Kidney (tissue), 14 donors: ENCODE measurements around the gene CALML3. TPM values are rescaled to one million over a fixed set of nuclear protein-coding genes. Genes with fewer than 3 reads are reported as not detected.

Experiments used
- DNase-seq, 5 donors: peaks; one replicate each; pipeline ENCODE4 v3.0.0-alpha.2; 2013 to 2020
- FAIRE-seq: peaks from 2 replicates; lab custom pipeline; 2012; peaks lifted over from hg19 to GRCh38; lab: Jason Lieb, UNC
- H3K27ac ChIP-seq, 2 donors: one replicate each; pipeline ENCODE4 v1.7.0; 2013; ENCODE audit warnings: low read depth in 2 of 2, low read length in 2 of 2, inconsistent platforms in 1 of 2
- H3K27me3 ChIP-seq: one replicate; pipeline ENCODE4 v1.7.1; 2013; ENCODE audit warnings: low read length, inconsistent platforms; ENCODE audit not compliant: control insufficient read depth, insufficient read depth
- H3K36me3 ChIP-seq, 3 donors: one replicate each; pipeline versions ENCODE4 v1.7.0 to v1.7.1; 2013; ENCODE audit warnings: low read length in 3 of 3, control low read depth in 1 of 3, inconsistent platforms in 1 of 3; ENCODE audit not compliant: insufficient read depth in 3 of 3, control insufficient read depth in 2 of 3
- H3K4me1 ChIP-seq, 3 donors: one replicate each; pipeline versions ENCODE4 v1.7.0 to v1.7.1; 2013; ENCODE audit warnings: low read length in 3 of 3, inconsistent platforms in 1 of 3, low read depth in 1 of 3; ENCODE audit not compliant: control insufficient read depth in 2 of 3, insufficient read depth in 2 of 3
- H3K4me3 ChIP-seq, 3 donors: one replicate each; pipeline versions ENCODE4 v1.7.0 to v1.8.1; 2013; ENCODE audit warnings: low read length in 3 of 3, control low read depth in 1 of 3, inconsistent platforms in 1 of 3
- H3K9ac ChIP-seq, 3 donors: one replicate each; pipeline versions ENCODE4 v1.7.0 to v1.7.1; 2013; ENCODE audit warnings: low read length in 3 of 3, control low read depth in 1 of 3, inconsistent platforms in 1 of 3
- H3K9me3 ChIP-seq, 3 donors: one replicate each; pipeline versions ENCODE4 v1.7.0 to v1.7.1; 2013; ENCODE audit warnings: low read length in 3 of 3, control low read depth in 1 of 3, inconsistent platforms in 1 of 3; ENCODE audit not compliant: control insufficient read depth in 2 of 3, insufficient read depth in 1 of 3
- intact Hi-C: fragments of 100-400 bp; cut with DNase I; formaldehyde crosslinking; loops from one replicate; pipeline ENCODE4 v1.11.1; 2022
- polyA plus RNA-seq: library from polyadenylated mRNA; stranded (reverse); fragments of 350-450 nt; fragmentation: Illumina TruSeq; extraction: RNeasy Lipid Tissue Mini Kit (QIAGEN cat#74804); gene quantifications from one replicate; pipeline ENCODE4 v1.2.3, GENCODE V29; 2014; ENCODE audit warnings: low read depth, low replicate concordance; ENCODE audit not compliant: insufficient read depth
- total RNA-seq: library from RNA; stranded (reverse); fragmentation: NEBNext Ultra II Directional; extraction: Animal tissue kit (Norgen Biotek cat#: 25700); gene quantifications from one replicate; pipeline ENCODE4 v1.2.1, GENCODE V29; 2021
- TF ChIP-seq, protein P1 (sequence below): IDR thresholded peaks from 3 replicates; pipeline ENCODE4 v1.5.1; 2012; ENCODE audit warnings: mild to moderate bottlenecking, moderate library complexity, borderline replicate concordance; ENCODE audit not compliant: insufficient read depth; ENCODE audit errors: extremely low read depth
- donor health status: control.
- donor health status: control.
- donor health status: control.
- donor health status: control.
- donor health status: control.
- donor health status: DM: yes; HTN: yes; CAD: no.
- donor health status: Normal renal cell carcinoma (clear cell type).

The CALML3 gene
- total and polyA plus RNA-seq, 2 donors from 2014 or later, result 15.9 TPM; not detected in 1

DNA sequence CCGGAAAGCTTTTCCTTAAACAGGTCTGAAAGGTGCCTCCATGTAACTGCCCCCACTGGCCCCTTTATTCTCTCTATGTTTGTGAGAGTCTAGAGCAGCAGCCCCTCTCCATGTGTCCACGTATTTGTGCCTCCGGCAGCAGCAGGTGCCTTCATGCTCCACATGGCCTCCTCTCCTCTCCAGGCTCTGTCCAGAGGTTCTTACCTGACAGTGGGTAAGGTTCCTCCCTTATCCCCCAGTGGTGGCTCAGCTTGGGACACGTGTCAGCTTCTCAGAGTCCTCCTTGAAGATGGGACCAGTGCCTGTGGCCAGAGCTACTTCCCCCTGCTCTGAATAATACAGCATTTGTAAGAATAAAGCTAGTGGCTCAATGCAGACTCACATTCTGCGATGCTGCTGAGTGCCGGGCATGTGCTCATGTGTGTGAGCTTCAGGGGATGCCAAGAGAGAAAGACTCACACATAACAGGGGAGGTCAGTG is 7.9 kb downstream of the CALML3 start:
- H3K27ac ChIP-seq, result no peak overlapping the region
- TF ChIP-seq, protein P1, sequence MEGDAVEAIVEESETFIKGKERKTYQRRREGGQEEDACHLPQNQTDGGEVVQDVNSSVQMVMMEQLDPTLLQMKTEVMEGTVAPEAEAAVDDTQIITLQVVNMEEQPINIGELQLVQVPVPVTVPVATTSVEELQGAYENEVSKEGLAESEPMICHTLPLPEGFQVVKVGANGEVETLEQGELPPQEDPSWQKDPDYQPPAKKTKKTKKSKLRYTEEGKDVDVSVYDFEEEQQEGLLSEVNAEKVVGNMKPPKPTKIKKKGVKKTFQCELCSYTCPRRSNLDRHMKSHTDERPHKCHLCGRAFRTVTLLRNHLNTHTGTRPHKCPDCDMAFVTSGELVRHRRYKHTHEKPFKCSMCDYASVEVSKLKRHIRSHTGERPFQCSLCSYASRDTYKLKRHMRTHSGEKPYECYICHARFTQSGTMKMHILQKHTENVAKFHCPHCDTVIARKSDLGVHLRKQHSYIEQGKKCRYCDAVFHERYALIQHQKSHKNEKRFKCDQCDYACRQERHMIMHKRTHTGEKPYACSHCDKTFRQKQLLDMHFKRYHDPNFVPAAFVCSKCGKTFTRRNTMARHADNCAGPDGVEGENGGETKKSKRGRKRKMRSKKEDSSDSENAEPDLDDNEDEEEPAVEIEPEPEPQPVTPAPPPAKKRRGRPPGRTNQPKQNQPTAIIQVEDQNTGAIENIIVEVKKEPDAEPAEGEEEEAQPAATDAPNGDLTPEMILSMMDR, result no peak
- no peaks in the 10 kb centered on the region for H3K4me1 ChIP-seq
- no peak overlapping the region for H3K4me3 ChIP-seq
- DNase-seq (peak in 2 of 5 donors; percentile 24 to 26), FAIRE-seq (no peak)
- intact Hi-C loops, result no loop called here
- no peak overlapping the region for H3K9ac ChIP-seq
- no peaks in the 10 kb centered on the region for H3K36me3 ChIP-seq
- H3K27me3 ChIP-seq, result no peaks in the 10 kb centered on the region
- no peaks in the 10 kb centered on the region for H3K9me3 ChIP-seq

- intact Hi-C loops, result no loop called here
- Histone ChIP-seq H3K27ac (no peak overlapping the region), H3K9me3 (no peaks in the 10 kb centered on the region), H3K4me1 (no peaks in the 10 kb centered on the region), H3K4me3 (no peak overlapping the region), H3K36me3 (no peaks in the 10 kb centered on the region), H3K9ac (no peak overlapping the region), H3K27me3 (no peaks in the 10 kb centered on the region)
- TF ChIP-seq, protein P1, result no peak
- peak in 2 of 5 donors; percentile 40 to 56 for DNase-seq
- no peak for FAIRE-seq
Measured at GRCh38 chr10:5533098-5533731, 8.5 kb downstream of the CALML3 start.

GRCh38 chr10:5534051-5534821 is 9.5 kb downstream of the CALML3 start:
- intact Hi-C loops, result no loop called here
- Histone ChIP-seq H3K9me3 (no peaks in the 10 kb centered on the region), H3K4me3 (no peak overlapping the region), H3K27ac (no peak overlapping the region), H3K9ac (no peak overlapping the region), H3K4me1 (no peaks in the 10 kb centered on the region), H3K27me3 (no peaks in the 10 kb centered on the region), H3K36me3 (no peaks in the 10 kb centered on the region)
- no peak for FAIRE-seq
- peak in 2 of 5 donors; percentile 32 to 33 for DNase-seq
- TF ChIP-seq, protein P1, result no peak
